ENCODE measurements around the gene ANXA7.

The ANXA7 gene

DNA sequence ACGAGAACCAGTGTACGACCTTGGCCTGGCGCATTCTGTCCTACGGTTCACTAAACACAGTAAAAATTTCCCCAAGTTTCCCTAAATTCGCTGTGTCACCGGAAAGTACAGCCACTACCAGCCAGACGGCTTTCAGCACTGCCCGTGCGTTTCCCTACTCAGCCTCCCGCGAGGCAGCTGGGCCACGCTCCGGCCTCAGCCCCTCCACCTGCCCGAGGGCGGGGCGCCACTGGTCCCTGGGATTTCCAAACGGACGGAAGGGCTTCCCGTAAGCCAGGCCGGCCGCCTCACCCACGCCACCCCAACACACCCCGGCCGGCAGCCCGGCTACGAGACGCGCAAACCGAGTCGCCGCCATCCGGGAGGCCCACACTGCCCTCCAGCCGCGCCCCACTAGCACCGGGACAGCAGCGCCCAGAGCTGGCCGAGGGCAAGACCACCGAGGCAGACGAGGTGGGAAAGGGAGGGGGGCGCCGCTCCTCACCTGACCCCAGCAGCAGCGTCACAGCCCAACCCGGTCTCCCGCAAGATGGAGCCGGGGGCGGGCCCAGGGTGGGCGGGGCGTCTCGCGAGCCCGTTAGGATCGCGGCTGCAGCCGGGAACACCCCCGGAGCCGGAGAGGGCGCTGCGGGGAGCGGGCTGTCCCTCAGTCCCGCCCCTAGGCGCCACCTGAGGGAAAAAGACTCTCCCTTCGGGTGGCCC is at the start of gene ANXA7:
Gene ANXA7 (minus strand): TSS at position 531 of the 702 bp plus-strand sequence. CDS start 13,202 bp downstream, outside the sequence.
- TF ChIP-seq, protein P1, sequence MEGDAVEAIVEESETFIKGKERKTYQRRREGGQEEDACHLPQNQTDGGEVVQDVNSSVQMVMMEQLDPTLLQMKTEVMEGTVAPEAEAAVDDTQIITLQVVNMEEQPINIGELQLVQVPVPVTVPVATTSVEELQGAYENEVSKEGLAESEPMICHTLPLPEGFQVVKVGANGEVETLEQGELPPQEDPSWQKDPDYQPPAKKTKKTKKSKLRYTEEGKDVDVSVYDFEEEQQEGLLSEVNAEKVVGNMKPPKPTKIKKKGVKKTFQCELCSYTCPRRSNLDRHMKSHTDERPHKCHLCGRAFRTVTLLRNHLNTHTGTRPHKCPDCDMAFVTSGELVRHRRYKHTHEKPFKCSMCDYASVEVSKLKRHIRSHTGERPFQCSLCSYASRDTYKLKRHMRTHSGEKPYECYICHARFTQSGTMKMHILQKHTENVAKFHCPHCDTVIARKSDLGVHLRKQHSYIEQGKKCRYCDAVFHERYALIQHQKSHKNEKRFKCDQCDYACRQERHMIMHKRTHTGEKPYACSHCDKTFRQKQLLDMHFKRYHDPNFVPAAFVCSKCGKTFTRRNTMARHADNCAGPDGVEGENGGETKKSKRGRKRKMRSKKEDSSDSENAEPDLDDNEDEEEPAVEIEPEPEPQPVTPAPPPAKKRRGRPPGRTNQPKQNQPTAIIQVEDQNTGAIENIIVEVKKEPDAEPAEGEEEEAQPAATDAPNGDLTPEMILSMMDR (conservative IDR thresholded peaks at IDR 0.05) = peak; percentile 31; the same call in 1 of the 2 replicates
- peak within 1 kb of the TSS; percentile 97 for H3K27ac ChIP-seq

GRCh38 chr10:73460897-73461296 is 47.0 kb upstream of the ANXA7 start:
- no peak overlapping the region for H3K27ac ChIP-seq
- TF ChIP-seq, protein P1 (conservative IDR thresholded peaks at IDR 0.05) = no peak

DNA sequence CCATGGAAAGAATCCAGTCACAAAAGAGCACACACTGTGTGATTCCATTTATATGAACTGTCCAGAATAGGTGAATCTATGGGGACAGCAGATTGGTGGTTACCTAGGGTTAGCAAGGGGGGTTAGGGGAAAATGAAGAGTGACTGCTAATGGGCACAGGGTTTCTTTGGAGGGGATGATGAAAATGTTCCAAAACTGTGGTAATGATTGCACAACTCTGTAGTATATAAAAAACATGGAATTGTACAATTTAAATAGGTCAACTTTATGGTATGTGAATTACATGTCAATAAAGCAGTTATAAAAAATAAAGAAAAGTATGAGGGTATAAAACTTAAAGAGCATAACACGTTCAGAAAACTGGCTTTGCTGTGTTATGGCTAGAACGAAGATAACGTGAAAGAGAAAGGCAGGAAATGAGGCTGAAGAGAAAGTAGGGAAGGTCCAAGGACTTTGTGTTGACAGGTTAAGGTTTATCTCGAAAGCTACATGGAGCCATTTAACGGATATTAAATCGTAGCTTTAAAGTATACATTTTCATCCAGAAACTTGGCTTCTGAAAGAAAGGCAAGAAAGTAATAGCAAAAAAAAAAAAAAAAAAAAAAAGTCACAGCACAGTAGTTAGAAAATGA is 45.9 kb upstream of the ANXA7 start:
- no peak overlapping the region for H3K27ac ChIP-seq
- TF ChIP-seq, protein P1 (conservative IDR thresholded peaks at IDR 0.05) = no peak

- TF ChIP-seq, protein P1 (conservative IDR thresholded peaks at IDR 0.05) = no peak
- no peak overlapping the region for H3K27ac ChIP-seq
These were observed 42.5 kb upstream of the ANXA7 start for GRCh38 chr10:73456187-73456890.

DNA sequence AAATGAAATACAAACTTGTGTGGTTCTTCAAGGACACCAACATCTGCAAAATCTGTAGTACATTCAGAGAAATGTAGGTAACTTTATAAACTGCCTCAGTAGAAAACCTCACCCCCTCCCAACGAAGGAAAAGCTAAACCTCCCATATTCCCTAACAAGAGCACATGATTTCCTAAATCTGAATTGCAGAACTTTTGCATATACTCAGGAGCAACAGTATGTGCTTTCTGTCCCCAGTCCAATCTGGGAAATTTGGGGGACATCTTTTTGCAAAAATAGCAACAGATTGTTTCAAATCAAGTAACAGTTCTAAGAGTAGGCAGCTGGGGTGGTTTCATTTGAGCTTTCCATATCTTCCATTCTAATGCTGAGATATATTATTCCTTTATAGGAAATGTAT is 35.3 kb upstream of the ANXA7 start:
- TF ChIP-seq, protein P1 (conservative IDR thresholded peaks at IDR 0.05) = no peak
- H3K27ac ChIP-seq = no peak overlapping the region

GRCh38 chr10:73448384-73448783 is 34.5 kb upstream of the ANXA7 start:
- H3K27ac ChIP-seq = no peak overlapping the region
- TF ChIP-seq, protein P1 (conservative IDR thresholded peaks at IDR 0.05) = no peak

GRCh38 chr10:73446926-73447325 is 33.1 kb upstream of the ANXA7 start:
- no peak overlapping the region for H3K27ac ChIP-seq
- TF ChIP-seq, protein P1 (conservative IDR thresholded peaks at IDR 0.05) = no peak

Measured in VCaP (cell line).